GM12864 (cell line): Measurements from ENCODE around the gene SLC13A3.

Source experiments
- DNase-seq: peaks from one replicate; pipeline ENCODE4 v3.0.0-alpha.2; 2011; ENCODE audit warnings: low read depth
- H3K4me3 ChIP-seq: 2 replicates; pipeline ENCODE4 v1.5.1; 2011; ENCODE audit warnings: mild to moderate bottlenecking, low read depth, low read length, control low read depth
- TF ChIP-seq, protein P1 (sequence below): IDR thresholded peaks from 2 replicates; pipeline ENCODE4 v1.5.1; 2011; ENCODE audit warnings: low read depth, mild to moderate bottlenecking, moderate library complexity, low read length, control low read depth, inconsistent platforms; ENCODE audit errors: missing control alignments

SLC13A3 gene

DNA sequence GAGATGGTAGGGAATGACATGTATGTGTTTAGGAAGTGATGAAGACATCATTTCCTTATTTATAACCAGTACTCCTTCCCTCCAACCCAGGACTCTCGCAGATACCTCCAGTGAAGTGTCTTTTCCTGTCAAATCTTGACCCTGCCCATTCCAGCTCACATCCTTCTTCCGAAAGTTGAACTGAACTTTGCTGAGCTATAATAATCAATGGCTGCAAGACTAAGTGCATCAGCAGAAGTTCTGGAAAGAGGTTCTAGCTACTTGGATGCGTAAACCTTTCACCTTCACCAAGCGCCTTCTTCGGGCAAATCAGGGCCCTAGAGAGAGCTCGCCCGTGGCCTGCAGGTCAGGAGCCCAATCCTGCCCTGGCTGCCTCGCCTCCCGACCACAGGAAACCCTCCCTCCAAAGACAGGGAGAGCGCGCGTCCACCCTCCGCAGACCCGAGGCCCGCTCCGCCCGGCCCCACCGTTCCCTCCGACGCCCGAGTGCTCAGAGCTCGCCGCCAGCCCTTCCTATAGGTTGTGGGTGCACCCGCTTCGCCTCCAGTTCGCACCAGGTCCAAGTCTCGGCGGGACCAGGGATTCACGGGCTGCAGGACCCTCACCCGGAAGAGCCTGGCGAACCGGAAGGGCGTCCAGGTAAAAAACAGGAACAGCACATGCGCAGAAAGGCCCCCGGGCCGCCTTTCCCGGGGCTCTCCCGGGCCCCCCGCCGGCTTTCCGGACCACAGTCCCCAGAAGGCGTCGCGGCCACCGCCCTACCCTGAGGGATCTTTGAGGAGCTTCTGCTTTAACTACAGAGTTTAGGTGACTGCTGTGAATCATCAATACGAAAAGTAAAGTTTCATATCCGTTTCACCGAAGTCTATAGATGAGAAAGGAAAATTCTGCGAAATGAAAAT is 138.1 kb downstream of the SLC13A3 start, which contains the start of gene ZNF334:
ZNF334 (minus strand) TSS at position 617 of the 902 bp plus-strand sequence. CDS start 1,457 bp downstream, outside the sequence.
- no peak for DNase-seq
- TF ChIP-seq, protein P1, sequence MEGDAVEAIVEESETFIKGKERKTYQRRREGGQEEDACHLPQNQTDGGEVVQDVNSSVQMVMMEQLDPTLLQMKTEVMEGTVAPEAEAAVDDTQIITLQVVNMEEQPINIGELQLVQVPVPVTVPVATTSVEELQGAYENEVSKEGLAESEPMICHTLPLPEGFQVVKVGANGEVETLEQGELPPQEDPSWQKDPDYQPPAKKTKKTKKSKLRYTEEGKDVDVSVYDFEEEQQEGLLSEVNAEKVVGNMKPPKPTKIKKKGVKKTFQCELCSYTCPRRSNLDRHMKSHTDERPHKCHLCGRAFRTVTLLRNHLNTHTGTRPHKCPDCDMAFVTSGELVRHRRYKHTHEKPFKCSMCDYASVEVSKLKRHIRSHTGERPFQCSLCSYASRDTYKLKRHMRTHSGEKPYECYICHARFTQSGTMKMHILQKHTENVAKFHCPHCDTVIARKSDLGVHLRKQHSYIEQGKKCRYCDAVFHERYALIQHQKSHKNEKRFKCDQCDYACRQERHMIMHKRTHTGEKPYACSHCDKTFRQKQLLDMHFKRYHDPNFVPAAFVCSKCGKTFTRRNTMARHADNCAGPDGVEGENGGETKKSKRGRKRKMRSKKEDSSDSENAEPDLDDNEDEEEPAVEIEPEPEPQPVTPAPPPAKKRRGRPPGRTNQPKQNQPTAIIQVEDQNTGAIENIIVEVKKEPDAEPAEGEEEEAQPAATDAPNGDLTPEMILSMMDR, result no peak
- H3K4me3 ChIP-seq, result peak within 1 kb of the TSS; percentile 45

DNA sequence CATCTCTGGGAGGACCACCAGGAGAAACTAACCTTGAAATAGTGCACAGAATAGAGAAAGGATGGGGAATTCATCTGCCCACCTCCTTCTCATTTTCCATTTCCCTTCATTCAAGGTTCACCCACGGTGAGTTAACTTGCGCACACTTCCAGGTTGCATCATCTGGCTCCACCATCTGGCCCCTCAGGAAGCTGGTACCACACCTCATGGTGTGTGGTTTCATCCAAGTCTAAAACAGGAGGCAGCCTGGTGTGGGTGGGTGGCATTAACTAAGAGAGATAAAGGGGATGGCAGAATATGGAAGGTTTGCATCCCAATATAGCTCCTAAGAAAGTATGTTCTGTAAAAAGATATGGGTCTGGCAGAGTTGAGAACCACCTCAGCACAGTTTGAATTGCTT is 141.7 kb downstream of the SLC13A3 start:
- TF ChIP-seq, protein P1, result no peak
- H3K4me3 ChIP-seq, result no peak overlapping the region
- no peak for DNase-seq
